Measurements from ENCODE around the gene PSTPIP2. TPM values are rescaled to one million over a fixed set of nuclear protein-coding genes. Genes with fewer than 3 reads are reported as not detected.

The PSTPIP2 gene
- total and polyA plus RNA-seq, 9 of the 15 experiments (the other 6 are each of a cell fraction or from before 2014, with no cell fraction given), result 14.0 to 45.7 (median 27.1) TPM

DNA sequence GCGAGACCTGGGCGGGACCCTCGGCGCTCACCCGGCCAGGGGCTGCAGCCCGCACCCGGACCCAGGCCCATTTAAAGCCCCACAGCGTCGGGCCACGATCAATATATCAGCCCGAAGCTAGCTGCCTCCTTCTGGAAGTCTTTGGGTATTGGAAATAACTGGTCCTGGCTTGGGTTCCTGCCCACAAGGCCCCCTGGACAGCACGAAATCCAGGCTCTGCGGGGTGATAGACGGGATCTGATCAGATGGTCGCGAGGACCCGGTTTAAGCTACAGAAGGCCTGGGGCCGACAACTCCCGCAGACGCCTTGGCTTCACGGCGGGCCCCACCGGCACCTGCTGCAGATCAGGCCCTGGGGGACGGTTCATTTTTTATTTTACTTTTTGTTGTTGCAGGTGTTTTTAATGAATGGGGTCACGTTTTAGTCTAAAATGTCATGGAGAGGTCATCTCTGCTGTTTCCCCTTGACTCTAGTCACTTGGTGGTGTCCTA is 362 bp upstream of the PSTPIP2 start (continued):
- TF ChIP-seq, protein P1, sequence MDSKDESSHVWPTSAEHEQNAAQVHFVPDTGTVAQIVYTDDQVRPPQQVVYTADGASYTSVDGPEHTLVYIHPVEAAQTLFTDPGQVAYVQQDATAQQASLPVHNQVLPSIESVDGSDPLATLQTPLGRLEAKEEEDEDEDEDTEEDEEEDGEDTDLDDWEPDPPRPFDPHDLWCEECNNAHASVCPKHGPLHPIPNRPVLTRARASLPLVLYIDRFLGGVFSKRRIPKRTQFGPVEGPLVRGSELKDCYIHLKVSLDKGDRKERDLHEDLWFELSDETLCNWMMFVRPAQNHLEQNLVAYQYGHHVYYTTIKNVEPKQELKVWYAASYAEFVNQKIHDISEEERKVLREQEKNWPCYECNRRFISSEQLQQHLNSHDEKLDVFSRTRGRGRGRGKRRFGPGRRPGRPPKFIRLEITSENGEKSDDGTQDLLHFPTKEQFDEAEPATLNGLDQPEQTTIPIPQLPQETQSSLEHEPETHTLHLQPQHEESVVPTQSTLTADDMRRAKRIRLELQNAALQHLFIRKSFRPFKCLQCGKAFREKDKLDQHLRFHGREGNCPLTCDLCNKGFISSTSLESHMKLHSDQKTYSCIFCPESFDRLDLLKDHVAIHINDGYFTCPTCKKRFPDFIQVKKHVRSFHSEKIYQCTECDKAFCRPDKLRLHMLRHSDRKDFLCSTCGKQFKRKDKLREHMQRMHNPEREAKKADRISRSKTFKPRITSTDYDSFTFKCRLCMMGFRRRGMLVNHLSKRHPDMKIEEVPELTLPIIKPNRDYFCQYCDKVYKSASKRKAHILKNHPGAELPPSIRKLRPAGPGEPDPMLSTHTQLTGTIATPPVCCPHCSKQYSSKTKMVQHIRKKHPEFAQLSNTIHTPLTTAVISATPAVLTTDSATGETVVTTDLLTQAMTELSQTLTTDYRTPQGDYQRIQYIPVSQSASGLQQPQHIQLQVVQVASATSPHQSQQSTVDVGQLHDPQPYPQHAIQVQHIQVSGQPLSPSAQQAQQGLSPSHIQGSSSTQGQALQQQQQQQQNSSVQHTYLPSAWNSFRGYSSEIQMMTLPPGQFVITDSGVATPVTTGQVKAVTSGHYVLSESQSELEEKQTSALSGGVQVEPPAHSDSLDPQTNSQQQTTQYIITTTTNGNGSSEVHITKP (IDR thresholded peaks at IDR 0.05; ENCODE audit: partially characterized antibody), result peak; percentile 34
- TF ChIP-seq NCOA6 (IDR thresholded peaks at IDR 0.05) (peak; percentile 9), ZBTB7A (IDR thresholded peaks at IDR 0.05; ENCODE audit: borderline replicate concordance, control insufficient read depth, low read depth, low read length) (peak; percentile 80; the same call in 1 of the 2 replicates), FIP1L1 (IDR thresholded peaks at IDR 0.05; ENCODE audit: low read depth, low read length, poor library complexity, severe bottlenecking) (peak; percentile 45)
- TF ChIP-seq, protein P2, sequence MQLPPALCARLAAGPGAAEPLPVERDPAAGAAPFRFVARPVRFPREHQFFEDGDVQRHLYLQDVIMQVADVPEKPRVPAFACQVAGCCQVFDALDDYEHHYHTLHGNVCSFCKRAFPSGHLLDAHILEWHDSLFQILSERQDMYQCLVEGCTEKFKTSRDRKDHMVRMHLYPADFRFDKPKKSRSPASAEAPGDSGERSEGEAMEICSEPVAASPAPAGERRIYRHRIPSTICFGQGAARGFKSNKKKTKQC (CRISPR knock-in tag; IDR thresholded peaks at IDR 0.05), result 0 out of 2 replicates have a peak, but pooled peaks have one; percentile 1
